SKM-1 treated with dmso at 0.1 percent for 144 hours (cell line): ENCODE measurements around the gene CTNNBL1.

Experiments used
- DNase-seq: peaks from one replicate; lab custom pipeline; 2025; ENCODE audit not compliant: unreplicated experiment; lab: John Stamatoyannopoulos, UW

The CTNNBL1 gene

GRCh38 chr20:37895166-37895565, 201.3 kb downstream of the CTNNBL1 start:
- no peak for DNase-seq

GRCh38 chr20:37896932-37897548, 203.2 kb downstream of the CTNNBL1 start:
- no peak for DNase-seq

GRCh38 chr20:37898233-37899104, 204.6 kb downstream of the CTNNBL1 start:
- DNase-seq: no peak

GRCh38 chr20:37899105-37900045, 205.5 kb downstream of the CTNNBL1 start:
- DNase-seq: no peak

DNA sequence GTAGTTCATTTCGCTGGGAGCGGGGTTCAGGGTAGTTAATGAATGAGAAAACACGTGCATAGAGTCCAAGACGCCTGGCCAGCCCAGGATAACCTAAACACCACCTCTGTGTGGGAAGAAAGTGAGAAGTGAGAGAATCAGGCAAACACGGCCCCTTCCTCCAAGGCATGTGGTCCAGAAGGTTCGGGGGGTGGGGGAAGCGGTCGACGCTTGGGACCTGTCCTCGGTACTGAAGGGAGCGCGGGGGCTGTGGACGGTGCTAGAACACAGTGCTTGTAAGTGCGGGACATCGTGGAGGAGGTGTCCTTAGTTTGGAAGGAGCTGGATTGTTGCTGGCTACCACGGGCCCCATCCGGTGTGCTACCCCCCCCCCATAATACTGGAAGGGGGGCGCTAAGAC, 207.4 kb downstream of the CTNNBL1 start:
- DNase-seq: no peak

DNA sequence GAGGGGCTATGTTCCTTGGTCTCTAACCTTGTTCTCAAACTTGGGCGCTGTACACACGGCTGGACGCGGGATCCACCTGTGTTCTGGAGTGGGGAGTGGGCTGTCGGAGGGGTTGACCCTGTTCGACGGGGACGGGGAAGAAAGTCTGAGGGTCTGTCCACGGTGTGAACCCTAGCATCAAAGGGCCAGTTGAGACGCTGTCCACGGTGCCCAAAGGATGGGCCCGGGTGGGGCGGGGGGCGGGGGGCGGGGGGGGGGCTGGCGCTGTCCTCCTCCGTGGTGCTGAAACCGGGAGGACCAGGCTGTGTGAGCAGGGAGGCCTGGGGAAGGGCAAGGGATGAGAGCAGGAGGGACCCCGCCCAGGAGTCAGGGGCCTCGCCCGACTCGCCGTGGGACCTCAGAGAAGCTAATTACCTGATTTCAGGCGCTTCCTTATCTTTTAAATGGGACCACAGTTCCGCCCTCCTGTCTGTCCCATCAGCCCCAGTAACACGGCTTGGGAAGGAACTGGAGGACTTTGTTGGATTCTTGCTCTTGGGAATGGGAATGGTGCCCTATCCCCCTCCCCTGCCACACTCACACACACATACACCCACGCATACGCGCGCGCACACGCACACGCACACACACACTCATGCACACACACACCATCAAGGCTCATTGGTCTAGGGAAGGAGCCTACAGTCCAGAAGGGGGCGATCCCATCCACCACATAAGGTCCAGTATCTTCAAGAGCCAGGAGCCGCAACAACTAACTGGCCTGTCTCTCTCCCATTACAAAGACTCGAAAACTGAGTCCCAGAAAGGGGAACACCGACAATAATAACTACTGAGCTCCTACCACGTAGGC, 208.0 kb downstream of the CTNNBL1 start:
- no peak for DNase-seq

GRCh38 chr20:37902504-37903313, 208.9 kb downstream of the CTNNBL1 start, which contains the start of gene VSTM2L:
VSTM2L (plus strand) TSS chr20:37903127; CDS start chr20:37903351, 224 bp downstream.
- no peak for DNase-seq

- no peak for DNase-seq
Measured at GRCh38 chr20:37903317-37904007, 209.6 kb downstream of the CTNNBL1 start.

DNA sequence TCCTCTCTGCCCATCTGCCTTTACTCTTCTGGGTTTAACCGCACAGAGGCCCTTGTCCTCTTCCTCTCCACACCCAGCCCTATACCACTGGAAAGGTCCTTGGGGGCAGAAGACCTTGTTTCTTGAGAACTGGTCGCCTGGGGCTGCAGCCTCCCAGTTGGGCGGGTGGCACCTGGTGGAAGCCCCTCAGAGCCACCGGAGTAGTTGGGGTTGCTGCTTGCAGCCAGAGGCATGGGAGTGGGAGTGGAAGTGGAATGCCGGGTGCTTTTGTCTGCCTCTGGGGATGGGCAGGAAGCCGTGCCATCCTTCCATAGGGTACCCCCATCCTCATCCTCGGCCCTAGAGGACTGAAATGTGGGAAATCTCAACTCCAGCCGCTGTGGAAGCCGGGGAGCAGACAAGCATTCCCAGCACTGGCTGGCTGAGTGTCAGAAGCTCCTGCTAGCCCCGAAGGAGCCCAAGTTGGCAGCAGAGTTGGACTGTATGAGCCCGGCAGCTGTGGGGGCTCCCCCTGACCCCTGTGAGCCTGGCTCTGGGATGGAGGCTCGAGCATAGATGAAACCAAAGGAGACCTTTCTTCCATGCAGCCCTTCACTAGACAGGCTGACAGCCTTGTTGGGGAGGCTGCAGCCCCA, 210.3 kb downstream of the CTNNBL1 start:
- no peak for DNase-seq

- no peak for DNase-seq
Measured at GRCh38 chr20:37904845-37905373, 211.1 kb downstream of the CTNNBL1 start.

DNA sequence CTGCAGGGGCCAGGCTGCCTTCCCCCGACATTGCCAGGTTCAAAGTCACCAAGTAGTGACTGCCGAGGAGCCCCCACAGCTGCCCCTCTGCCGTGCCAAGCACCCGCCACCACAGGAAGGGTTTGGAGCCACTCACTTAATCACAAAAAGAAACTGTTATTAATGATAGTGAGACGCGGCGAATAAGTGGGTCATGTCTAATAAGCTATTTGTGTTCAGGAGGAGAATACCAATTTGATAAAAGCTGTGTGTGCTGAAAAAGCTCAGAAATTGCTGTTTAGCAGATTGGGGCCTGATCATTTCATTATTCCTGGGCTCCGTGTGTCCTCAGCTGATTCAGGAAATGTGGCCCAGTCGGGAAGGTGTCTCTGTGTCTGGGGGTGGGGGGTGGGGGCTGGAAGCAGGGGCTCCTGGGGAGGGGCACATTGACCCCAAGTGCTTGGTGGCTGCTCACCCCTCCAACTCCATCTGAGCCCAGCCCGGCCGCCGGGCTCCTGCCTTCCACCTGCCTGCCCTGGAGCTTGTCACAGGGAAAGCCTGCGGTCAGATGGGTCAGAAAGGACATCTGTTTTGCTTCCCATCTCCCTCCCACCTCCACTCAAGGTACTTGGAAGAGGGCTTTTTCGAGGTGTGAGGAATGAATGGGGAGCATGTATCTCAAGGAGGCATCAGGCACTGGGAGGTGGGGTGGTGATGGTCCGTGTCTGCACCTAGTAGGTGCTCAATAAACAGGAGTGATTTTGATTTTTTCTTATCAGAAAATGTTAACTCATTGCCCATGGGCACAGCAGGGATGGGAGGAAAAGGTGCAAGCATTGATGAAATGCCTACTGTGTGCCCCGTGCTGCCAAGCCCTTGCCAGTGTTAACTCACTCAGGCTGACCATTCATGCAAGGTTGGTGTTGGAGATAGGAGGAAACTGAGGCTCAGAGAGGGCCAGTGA, 212.1 kb downstream of the CTNNBL1 start:
- no peak for DNase-seq

DNA sequence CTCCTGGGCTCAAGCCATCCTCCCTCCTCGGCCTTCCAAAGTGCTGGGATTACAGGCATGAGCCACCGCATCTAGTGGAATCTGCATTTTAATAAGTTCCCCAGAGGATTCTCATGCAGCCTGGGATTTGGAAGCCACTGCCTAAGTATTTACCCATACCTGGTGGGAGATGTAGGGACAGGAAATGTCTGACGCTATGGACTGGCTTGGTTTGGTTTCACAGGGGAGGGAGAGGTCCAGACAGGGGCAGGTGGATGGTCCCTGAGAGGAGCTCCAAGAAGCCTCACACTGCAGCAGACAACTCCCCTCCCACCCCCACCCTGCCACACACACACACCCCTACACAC, 213.5 kb downstream of the CTNNBL1 start:
- DNase-seq: no peak

DNA sequence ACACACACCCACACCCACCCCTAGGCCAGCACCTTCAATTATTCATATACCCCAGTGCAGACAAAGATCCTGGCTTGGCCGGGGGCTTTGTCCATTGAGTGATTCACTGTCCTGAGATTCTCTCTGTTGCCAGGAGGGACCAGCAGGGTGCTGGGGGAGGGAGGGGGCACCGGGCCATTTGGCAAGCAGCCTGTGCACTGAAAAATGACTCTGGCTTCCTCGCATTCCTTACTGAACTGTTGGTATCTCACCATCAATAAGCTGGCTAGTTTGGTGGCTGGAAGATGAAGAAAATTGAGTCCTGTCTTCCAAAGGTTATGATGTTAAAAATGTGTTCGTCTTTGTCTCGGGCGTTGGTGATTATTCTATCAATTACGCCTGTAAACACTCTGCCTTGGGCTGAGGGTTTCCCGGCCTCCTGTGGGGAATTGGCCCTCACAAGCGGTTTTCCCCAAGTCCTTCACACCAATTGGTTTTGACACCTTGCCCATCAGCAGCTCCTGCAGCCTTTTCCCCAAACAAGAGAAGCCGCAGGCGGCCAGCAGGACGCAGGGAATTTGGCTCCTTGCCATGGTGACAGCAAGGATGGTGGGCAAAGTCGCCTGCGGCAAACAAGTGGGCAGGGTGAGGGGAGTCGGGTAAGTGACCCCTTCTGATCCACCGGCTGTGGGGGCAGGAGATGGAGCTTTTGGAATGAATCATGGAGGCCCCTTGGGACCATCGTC, 214.0 kb downstream of the CTNNBL1 start:
- DNase-seq: no peak

DNA sequence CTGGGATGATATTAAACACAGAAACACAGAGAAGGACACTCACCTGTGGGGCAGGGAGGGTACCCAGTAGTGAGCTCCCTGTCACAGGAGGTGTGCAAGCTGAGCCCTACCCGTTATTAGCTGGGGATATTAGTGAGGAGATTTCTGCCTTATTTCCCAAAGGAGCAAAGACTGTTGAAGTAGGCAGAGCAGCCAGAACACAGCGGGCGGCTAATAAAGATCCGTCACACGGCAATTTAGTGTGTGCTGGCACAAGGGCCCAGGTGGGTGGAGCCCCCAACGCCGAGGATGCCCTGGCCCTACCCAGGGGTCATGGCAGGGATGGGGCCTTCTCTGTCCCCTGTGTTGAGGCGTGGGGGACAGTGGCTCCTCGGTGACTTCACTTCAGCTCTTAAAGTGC, 217.4 kb downstream of the CTNNBL1 start:
- DNase-seq: no peak

DNA sequence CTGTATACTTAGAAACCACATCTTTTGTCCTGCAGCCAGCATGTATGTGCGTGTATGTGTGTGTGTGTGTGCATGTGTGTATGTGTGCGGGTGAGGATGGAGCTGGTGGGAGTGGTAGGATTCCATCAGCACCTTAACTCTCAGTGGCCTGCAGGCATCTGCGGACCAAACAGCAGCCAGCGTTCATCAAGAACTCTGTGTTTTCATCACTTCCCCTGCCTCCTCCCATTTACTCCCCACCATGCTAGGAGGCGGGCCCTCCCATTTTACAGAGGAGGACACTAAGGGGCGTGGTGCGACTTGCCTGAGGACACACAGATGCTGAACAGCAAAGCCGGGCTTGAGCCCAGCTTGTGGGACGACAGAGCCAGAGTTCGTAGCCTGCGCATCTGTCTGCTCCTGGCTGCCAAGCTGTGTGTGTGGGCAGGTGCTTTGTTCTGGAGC, 218.0 kb downstream of the CTNNBL1 start:
- no peak for DNase-seq

DNA sequence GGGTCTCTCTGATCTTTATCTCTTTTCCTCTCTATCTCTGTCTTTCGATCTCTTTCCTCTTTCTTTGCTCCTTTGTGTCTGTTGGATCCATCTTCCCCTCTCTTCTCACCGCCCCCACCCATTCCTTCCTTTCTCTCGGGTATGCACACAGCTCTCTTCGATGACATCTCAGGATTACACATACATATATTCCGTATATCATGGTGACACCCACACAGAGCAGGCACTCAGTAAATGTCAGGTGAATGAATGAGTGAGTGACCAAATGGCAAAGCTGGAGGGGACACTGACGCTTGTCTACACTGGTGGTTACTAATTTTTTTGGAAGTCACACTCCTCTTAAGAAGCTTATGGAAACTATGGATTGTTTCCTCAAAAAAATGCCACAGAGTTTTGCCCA, 219.0 kb downstream of the CTNNBL1 start:
- DNase-seq: no peak
